HepG2 (cell line): ENCODE data around the gene ANKRD53. TPM values are rescaled to one million over a fixed set of nuclear protein-coding genes. Genes with fewer than 3 reads are reported as not detected.

Experiments used
- ATAC-seq: fragments of 200-7000 bp; cut with Tn5 transposase; 3 replicates; pipeline ENCODE4 v1.9.1; 2020; ENCODE audit warnings: mild to moderate bottlenecking, moderate library complexity
- BruUV-seq: library from RNA; stranded (reverse); fragments of 400-500 nt; replicated peaks from 2 replicates; lab custom pipeline; 2021; lab: Mats Ljungman, UMichigan
- CTCF ChIA-PET: fragments of 300-600 bp; formaldehyde crosslinking; extraction: SDS; loops from one replicate; lab custom pipeline; 2021; ENCODE audit warnings: low total read pairs, inconsistent platforms, low intra/inter-chr PET ratio; lab: Yijun Ruan, JAX
- POLR2A ChIA-PET: fragments of 350-600 bp; sonication (Branson Sonifier 250); formaldehyde crosslinking; loops from one replicate; lab custom pipeline; 2020; ENCODE audit warnings: antibody characterized with exemption, inconsistent platforms; lab: Yijun Ruan, JAX
- DNase-seq: peaks from one replicate; pipeline ENCODE4 v3.0.0-alpha.2; 2015; ENCODE audit warnings: low spot score
- FAIRE-seq: peaks from 3 replicates; lab custom pipeline; 2011; peaks lifted over from hg19 to GRCh38; lab: Jason Lieb, UNC
- H2AFZ ChIP-seq: one replicate; pipeline ENCODE4 v1.6.1; 2011; ENCODE audit warnings: low read length, inconsistent platforms
- H3K27ac ChIP-seq: fragments of 300-600 bp; 3 replicates; pipeline ENCODE4 v1.8.0; 2011; ENCODE audit warnings: mixed run types, mild to moderate bottlenecking, mixed read lengths, low read length, inconsistent platforms; ENCODE audit not compliant: insufficient read depth; ENCODE audit errors: extremely low read length
- H3K27me3 ChIP-seq, 2 experiments: fragments of 200-600 bp in 1 of 2; 2 replicates in 1 of 2; 3 replicates in 1 of 2; pipeline versions ENCODE4 v1.6.0 to v1.8.0; 2011; ENCODE audit warnings: low read length in 2 of 2, mild to moderate bottlenecking in 2 of 2, moderate library complexity in 2 of 2, inconsistent platforms in 1 of 2; ENCODE audit not compliant: insufficient read depth in 2 of 2, control insufficient read depth in 1 of 2
- H3K36me3 ChIP-seq, 2 experiments: fragments of 200-600 bp in 1 of 2; replicated peaks in 1 of 2; 2 replicates in 1 of 2; 3 replicates in 1 of 2; pipeline versions ENCODE4 v1.5.1 to v1.8.0; 2011; ENCODE audit warnings: low read length in 2 of 2, inconsistent platforms in 1 of 2; ENCODE audit not compliant: insufficient read depth in 2 of 2, control insufficient read depth in 1 of 2
- H3K4me1 ChIP-seq: 2 replicates; pipeline ENCODE4 v1.5.1; 2012; ENCODE audit warnings: low read length, inconsistent platforms; ENCODE audit not compliant: insufficient read depth
- H3K4me2 ChIP-seq: 2 replicates; pipeline ENCODE4 v1.6.0; 2011; ENCODE audit warnings: low read depth, low read length, inconsistent platforms
- H3K4me3 ChIP-seq, 3 experiments: fragments of 200-600 bp in 1 of 3; sonication (generic), shearing (Covaris generic) in 1 of 3; replicated peaks in 1 of 3; 2 replicates each; pipeline ENCODE4 v1.5.1; 2011 to 2016; ENCODE audit warnings: low read length in 3 of 3, inconsistent platforms in 2 of 3, low read depth in 2 of 3, mild to moderate bottlenecking in 2 of 3, control low read depth in 1 of 3, mixed read lengths in 1 of 3; ENCODE audit not compliant: insufficient read depth in 1 of 3
- H3K79me2 ChIP-seq: one replicate; pipeline ENCODE4 v1.6.1; 2011; ENCODE audit warnings: low read length, inconsistent platforms; ENCODE audit not compliant: insufficient read depth
- H3K9ac ChIP-seq: 2 replicates; pipeline ENCODE4 v1.6.0; 2011; ENCODE audit warnings: mild to moderate bottlenecking, low read depth, low read length, inconsistent platforms; ENCODE audit not compliant: insufficient read depth
- H3K9me3 ChIP-seq: 2 replicates; pipeline ENCODE4 v1.5.1; 2012; ENCODE audit warnings: mild to moderate bottlenecking, low read length
- H4K20me1 ChIP-seq: 2 replicates; pipeline ENCODE4 v1.6.0; 2011; ENCODE audit warnings: inconsistent platforms, mild to moderate bottlenecking, low read length, moderate library complexity; ENCODE audit not compliant: insufficient read depth
- ATF3 ChIP-seq: sonication (generic); formaldehyde crosslinking; IDR thresholded peaks from 2 replicates; pipeline ENCODE4 v1.4.0; 2020; ENCODE audit warnings: missing genetic modification reagents
- CBFB ChIP-seq: sonication (generic); formaldehyde crosslinking; IDR thresholded peaks from 2 replicates; pipeline ENCODE4 v1.4.0; 2020; ENCODE audit warnings: missing genetic modification reagents
- CBX1 ChIP-seq: IDR thresholded peaks from one replicate; pipeline ENCODE4 v1.6.1; 2016; ENCODE audit warnings: antibody characterized with exemption, low read depth
- DDIT3 ChIP-seq: sonication (generic); formaldehyde crosslinking; IDR thresholded peaks from 2 replicates; pipeline ENCODE4 v1.4.0; 2020; ENCODE audit warnings: mild to moderate bottlenecking, missing genetic modification reagents
- FOXA1 ChIP-seq, 2 experiments: fragments of 450-650 bp in 1 of 2; sonication (generic) in 1 of 2; formaldehyde crosslinking in 1 of 2; IDR thresholded peaks; 2 replicates each; pipeline versions ENCODE4 v1.4.0 to v1.6.1; 2016 to 2020; ENCODE audit warnings: missing genetic modification reagents in 1 of 2
- FOXA3 ChIP-seq: IDR thresholded peaks from 2 replicates; pipeline ENCODE4 v1.6.1; 2016; ENCODE audit warnings: missing genetic modification reagents, missing compliant biosample characterization
- FOXO1 ChIP-seq: sonication (generic); formaldehyde crosslinking; IDR thresholded peaks from 2 replicates; pipeline ENCODE4 v1.4.0; 2020; ENCODE audit warnings: missing genetic modification reagents
- KDM3A ChIP-seq: IDR thresholded peaks from 2 replicates; pipeline ENCODE4 v1.6.1; 2018; ENCODE audit warnings: low read depth, missing compliant biosample characterization
- KLF6 ChIP-seq: IDR thresholded peaks from 2 replicates; pipeline ENCODE4 v1.8.0; 2016; ENCODE audit warnings: missing biosample characterization, missing genetic modification reagents
- NFAT5 ChIP-seq: sonication (generic); formaldehyde crosslinking; IDR thresholded peaks from 2 replicates; pipeline ENCODE4 v1.4.0; 2020; ENCODE audit warnings: missing genetic modification reagents
- PATZ1 ChIP-seq: sonication (generic); formaldehyde crosslinking; IDR thresholded peaks from 2 replicates; pipeline ENCODE4 v1.4.0; 2020; ENCODE audit warnings: missing genetic modification reagents
- RBAK ChIP-seq: sonication (generic); formaldehyde crosslinking; IDR thresholded peaks from 2 replicates; pipeline ENCODE4 v1.5.1; 2020; ENCODE audit warnings: mild to moderate bottlenecking, missing genetic modification reagents
- TFDP1 ChIP-seq: IDR thresholded peaks from 2 replicates; pipeline ENCODE4 v1.6.1; 2016; ENCODE audit warnings: missing compliant biosample characterization, missing genetic modification reagents, borderline replicate concordance
- WIZ ChIP-seq: sonication (generic); formaldehyde crosslinking; IDR thresholded peaks from 2 replicates; pipeline ENCODE4 v1.5.1; 2020; ENCODE audit warnings: mild to moderate bottlenecking, missing genetic modification reagents
- ZNF331 ChIP-seq: sonication (generic); formaldehyde crosslinking; IDR thresholded peaks from 2 replicates; pipeline ENCODE4 v1.4.0; 2020; ENCODE audit warnings: missing genetic modification reagents
- WGBS: methylation state at CpG from one replicate; pipeline ENCODE4 v1.1.6; 2017; ENCODE audit warnings: low lambda C conversion rate; 5-methylcytosine and 5-hydroxymethylcytosine counted together
- in situ Hi-C: cut with HindIII; loops from 2 replicates; pipeline ENCODE4 v1.10.0; 2017; ENCODE audit warnings: low pct_unique_long_range_greater_than_20kb; ENCODE audit not compliant: extremely low pct_ligation_motif_present
- intact Hi-C: fragments of 100-400 bp; cut with micrococcal nuclease; formaldehyde crosslinking; loops from one replicate; pipeline ENCODE4 v1.10.0; 2022; ENCODE audit not compliant: unreplicated experiment
- polyA plus RNA-seq, 8 experiments: library from polyadenylated mRNA; depleted of rRNA in 3 of 8; stranded (reverse) in 7 of 8; unstranded in 1 of 8; fragments of >200 nt; fragmentation: Illumina TruSeq in 4 of 8; extraction: Trizol in 4 of 8; gene quantifications; 2 replicates each; pipeline versions ENCODE4 v1.2.1 to v1.2.3, GENCODE V29; 2011 to 2016; ENCODE audit warnings: low read depth in 4 of 8, missing spikeins in 1 of 8, mixed read lengths in 1 of 8; ENCODE audit not compliant: insufficient read depth in 1 of 8
- total RNA-seq, 5 experiments: library from RNA; depleted of rRNA; stranded (reverse); fragments of >200 nt; fragmentation: Illumina TruSeq; extraction: Trizol; gene quantifications; 2 replicates each; pipeline ENCODE4 v1.2.3, GENCODE V29; 2016; ENCODE audit warnings: low read depth in 1 of 5

ANKRD53 gene
- total and polyA plus RNA-seq, 2 of the 13 experiments (the other 11 are each of a cell fraction or from before 2014, with no cell fraction given): 0.15 TPM; not detected in 1

GRCh38 chr2:70935468-70936164 is 42.8 kb upstream of the ANKRD53 start, which contains the start of gene ATP6V1B1:
ATP6V1B1 (plus strand) TSS chr2:70935900; CDS start chr2:70935955, 55 bp downstream.
- no peaks in the 10 kb centered on the region for H3K79me2 ChIP-seq
- no peaks in the 10 kb centered on the region for H3K9me3 ChIP-seq
- CTCF ChIA-PET: no interaction called here
- H3K4me2 ChIP-seq: peak within 1 kb of the TSS; percentile 52
- FAIRE-seq (no peak), DNase-seq (peak; percentile 23), ATAC-seq (peak; percentile 40)
- no peaks in the 10 kb centered on the region for H4K20me1 ChIP-seq
- WGBS: 25% methylated on average over 8 of the region's 14 CpGs
- H3K4me1 ChIP-seq: peaks cover 49% of the 10 kb centered on the region
- no peak within 1 kb of the TSS for H2AFZ ChIP-seq
- H3K36me3 ChIP-seq: no peaks in the 10 kb centered on the region
- POLR2A ChIA-PET: interaction anchor here (0.8 to 1.2 kb wide), 4 partner anchors 13 to 132 kb away, joined by 3 read pairs; partner anchors contain the start of gene NAGK
- BruUV-seq: no TSS peak
- intact Hi-C loops (no loop called here), in situ Hi-C loops (no loop called here)
- H3K27ac ChIP-seq: no peak within 1 kb of the TSS
- H3K9ac ChIP-seq: no peak within 1 kb of the TSS
- H3K4me3 ChIP-seq: no peak within 1 kb of the TSS; a peak in 1 of 6 replicates
- no peaks in the 10 kb centered on the region; a peak in 1 of 5 replicates for H3K27me3 ChIP-seq
- TF ChIP-seq ZNF331 (CRISPR knock-in tag) (no peak), RBAK (CRISPR knock-in tag) (no peak), DDIT3 (CRISPR knock-in tag) (no peak), FOXA3 (CRISPR knock-in tag) (peak; percentile 68), PATZ1 (CRISPR knock-in tag) (peak; percentile 65; the same call in 1 of the 2 replicates), WIZ (CRISPR knock-in tag) (0 out of 2 replicates have a peak, but pooled peaks have one; percentile 34), FOXO1 (CRISPR knock-in tag) (0 out of 2 replicates have a peak, but pooled peaks have one; percentile 42), KLF6 (CRISPR knock-in tag) (no peak), CBX1 (no peak), TFDP1 (CRISPR knock-in tag) (no peak), FOXA1 (IDR thresholded peaks at IDR 0.05) (no peak), FOXA1 (CRISPR knock-in tag; IDR thresholded peaks at IDR 0.05) (0 out of 2 replicates have a peak, but pooled peaks have one; percentile 21), ATF3 (CRISPR knock-in tag) (no peak), CBFB (CRISPR knock-in tag) (no peak), NFAT5 (no peak), KDM3A (CRISPR knock-in tag) (no peak)
